Measurements from ENCODE around the gene DRAP1.

- TF ChIP-seq CTCF (IDR thresholded peaks at IDR 0.05; ENCODE audit: low read depth, low read length, poor library complexity, severe bottlenecking), result no peak
- TF ChIP-seq EZH2phosphoT487 (IDR thresholded peaks at IDR 0.05; ENCODE audit: borderline replicate concordance, low read length), result no peak
These were observed 3.3 kb downstream of the DRAP1 start for GRCh38 chr11:65922565-65922964.

All from DOHH2 (cell line).